Transverse colon (tissue), 4 donors: Measurements from ENCODE around the gene CRYBG1. TPM values are rescaled to one million over a fixed set of nuclear protein-coding genes. Genes with fewer than 3 reads are reported as not detected.
A peak's percentile ranks its signal among the peaks of the same experiment; 100 is the strongest.

ENCODE experiments used
- DNase-seq: peaks from one replicate; pipeline ENCODE4 v3.0.0-alpha.2; 2019
- H3K27ac ChIP-seq, 4 donors: fragments of 200-600 bp; sonication (generic); 2 replicates each; pipeline ENCODE4 v1.5.1; 2016 to 2018; ENCODE audit warnings: inconsistent platforms in 4 of 4
- H3K27me3 ChIP-seq: fragments of 200-600 bp; sonication (generic); 2 replicates; pipeline ENCODE4 v1.5.1; 2017; ENCODE audit warnings: inconsistent platforms
- H3K36me3 ChIP-seq, 4 donors: fragments of 200-600 bp; sonication (generic); 2 replicates each; pipeline ENCODE4 v1.5.1; 2017 to 2019; ENCODE audit warnings: inconsistent platforms in 4 of 4
- H3K4me1 ChIP-seq, 4 donors: fragments of 200-600 bp; sonication (generic); 2 replicates each; pipeline ENCODE4 v1.5.1; 2017 to 2020; ENCODE audit warnings: inconsistent platforms in 4 of 4
- H3K4me3 ChIP-seq, 4 donors: fragments of 200-600 bp; sonication (generic); 1 replicate in 1 of 4; 2 replicates in 3 of 4; pipeline versions ENCODE4 v1.5.1 to v1.6.1; 2017 to 2019; ENCODE audit warnings: inconsistent platforms in 4 of 4
- H3K9me3 ChIP-seq, 2 donors: fragments of 200-600 bp; sonication (generic); 2 replicates each; pipeline ENCODE4 v1.5.1; 2017 to 2019; ENCODE audit warnings: inconsistent platforms in 2 of 2
- EP300 ChIP-seq: sonication (generic); formaldehyde crosslinking; IDR thresholded peaks from one replicate; pipeline ENCODE4 v1.6.1; 2017; ENCODE audit warnings: antibody characterized with exemption, low read depth
- POLR2A ChIP-seq: fragments of 450-650 bp; IDR thresholded peaks from one replicate; pipeline ENCODE4 v1.6.1; 2016; ENCODE audit warnings: antibody characterized with exemption, mild to moderate bottlenecking, moderate library complexity
- POLR2AphosphoS5 ChIP-seq, 3 donors: sonication (generic); formaldehyde crosslinking; IDR thresholded peaks; one replicate each; pipeline ENCODE4 v1.6.1; 2016; ENCODE audit warnings: antibody characterized with exemption in 3 of 3
- WGBS, 2 donors: methylation state at CpG; one replicate each; pipeline ENCODE4 v1.1.5; 2018; ENCODE audit warnings: low coverage in 1 of 2; 5-methylcytosine and 5-hydroxymethylcytosine counted together
- in situ Hi-C, 4 donors: fragments of 200-750 bp; cut with MboI; loops; one replicate each; pipeline versions ENCODE4 v1.15.0 to v1.15.1; 2017; ENCODE audit warnings: low sequenced_read_pairs in 3 of 4, low pct_ligation_motif_present in 1 of 4, low pct_unique_long_range_greater_than_20kb in 1 of 4
- intact Hi-C: fragments of 100-400 bp; cut with DNase I; formaldehyde crosslinking; loops from one replicate; pipeline ENCODE4 v1.15.1; 2023; ENCODE audit warnings: low total_unique reads
- total RNA-seq, 4 donors: library from RNA; depleted of rRNA; stranded (reverse); fragments of >200 nt; gene quantifications; one replicate each; pipeline ENCODE4 v1.1.0, GENCODE V29; 2016
- TF ChIP-seq, protein P1 (sequence below), 5 experiments: fragments of 200-600 bp in 3 of 5; fragments of 450-650 bp in 2 of 5; sonication (generic) in 3 of 5; IDR thresholded peaks; 1 replicate in 2 of 5; 2 replicates in 3 of 5; pipeline ENCODE4 v1.5.1; 2016 to 2017; ENCODE audit warnings: antibody characterized with exemption in 5 of 5, inconsistent platforms in 3 of 5, mild to moderate bottlenecking in 2 of 5, moderate library complexity in 1 of 5

Gene CRYBG1
- total RNA-seq, 4 donors from 2014 or later = 64.3 to 112 (median 70.2) TPM

DNA sequence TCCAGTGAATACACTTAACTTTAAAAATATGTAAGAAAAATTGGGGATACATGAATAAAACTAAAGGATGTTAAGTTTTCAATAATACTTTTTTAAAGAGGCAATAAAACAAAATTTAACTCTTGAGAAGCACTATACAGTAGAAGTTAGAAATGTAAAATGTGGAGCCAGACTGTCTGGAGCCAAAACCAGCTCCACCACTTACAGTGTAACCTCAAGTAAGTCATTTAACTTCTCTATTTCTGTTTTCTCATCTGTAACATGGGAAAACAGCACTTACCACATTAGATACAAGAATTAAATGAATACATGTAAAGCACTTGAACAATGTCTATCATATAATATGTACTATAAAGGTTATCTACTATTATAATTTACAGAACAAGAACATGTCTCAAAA lies 41.7 kb upstream of the CRYBG1 start:
- peaks cover 0 to 13% (median 7%) of the 10 kb centered on the region in 4 donors for H3K36me3 ChIP-seq
- H3K4me1 ChIP-seq = peaks cover 2 to 6% (median 5%) of the 10 kb centered on the region in 4 donors
- in situ Hi-C loops (no loop called here), intact Hi-C loops (no loop called here)
- no peak overlapping the region for H3K27ac ChIP-seq
- H3K9me3 ChIP-seq = no peaks in the 10 kb centered on the region
- H3K27me3 ChIP-seq = no peaks in the 10 kb centered on the region
- DNase-seq = no peak
- TF ChIP-seq EP300 (no peak), POLR2A (no peak), POLR2AphosphoS5 (IDR thresholded peaks at IDR 0.05) (no peak)
- TF ChIP-seq, protein P1, sequence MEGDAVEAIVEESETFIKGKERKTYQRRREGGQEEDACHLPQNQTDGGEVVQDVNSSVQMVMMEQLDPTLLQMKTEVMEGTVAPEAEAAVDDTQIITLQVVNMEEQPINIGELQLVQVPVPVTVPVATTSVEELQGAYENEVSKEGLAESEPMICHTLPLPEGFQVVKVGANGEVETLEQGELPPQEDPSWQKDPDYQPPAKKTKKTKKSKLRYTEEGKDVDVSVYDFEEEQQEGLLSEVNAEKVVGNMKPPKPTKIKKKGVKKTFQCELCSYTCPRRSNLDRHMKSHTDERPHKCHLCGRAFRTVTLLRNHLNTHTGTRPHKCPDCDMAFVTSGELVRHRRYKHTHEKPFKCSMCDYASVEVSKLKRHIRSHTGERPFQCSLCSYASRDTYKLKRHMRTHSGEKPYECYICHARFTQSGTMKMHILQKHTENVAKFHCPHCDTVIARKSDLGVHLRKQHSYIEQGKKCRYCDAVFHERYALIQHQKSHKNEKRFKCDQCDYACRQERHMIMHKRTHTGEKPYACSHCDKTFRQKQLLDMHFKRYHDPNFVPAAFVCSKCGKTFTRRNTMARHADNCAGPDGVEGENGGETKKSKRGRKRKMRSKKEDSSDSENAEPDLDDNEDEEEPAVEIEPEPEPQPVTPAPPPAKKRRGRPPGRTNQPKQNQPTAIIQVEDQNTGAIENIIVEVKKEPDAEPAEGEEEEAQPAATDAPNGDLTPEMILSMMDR (IDR thresholded peaks at IDR 0.05) = no peak
- H3K4me3 ChIP-seq = no peak overlapping the region

DNA sequence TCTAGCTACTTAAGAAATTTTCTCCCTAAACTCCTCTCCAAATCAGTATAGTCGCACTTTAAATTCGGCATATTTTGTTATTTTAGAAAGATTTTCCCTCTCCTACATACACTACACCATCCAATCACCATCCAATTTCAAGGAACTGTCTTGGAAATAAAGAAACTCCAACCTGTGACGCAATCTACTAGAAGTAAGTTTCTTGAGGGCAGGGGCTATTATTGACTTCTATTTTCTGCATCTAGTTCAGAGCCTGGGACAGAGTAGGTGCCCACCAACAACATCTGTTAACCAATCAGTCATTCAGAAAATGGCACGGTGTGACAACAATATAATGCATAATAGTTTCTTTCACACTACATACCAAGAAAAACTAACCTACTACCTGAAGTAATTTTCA lies 38.6 kb upstream of the CRYBG1 start:
- H3K27ac ChIP-seq = no peak overlapping the region
- H3K27me3 ChIP-seq = no peaks in the 10 kb centered on the region
- intact Hi-C loops (no loop called here), in situ Hi-C loops (no loop called here)
- TF ChIP-seq, protein P1 (IDR thresholded peaks at IDR 0.05) = no peak
- TF ChIP-seq EP300 = no peak
- TF ChIP-seq POLR2A = no peak
- TF ChIP-seq POLR2AphosphoS5 (IDR thresholded peaks at IDR 0.05) = no peak
- H3K4me3 ChIP-seq = no peak overlapping the region
- H3K36me3 ChIP-seq = no peaks in the 10 kb centered on the region
- 95 to 97% methylated on average over 3 to 4 of the region's 4 CpGs for WGBS, 2 donors
- no peak for DNase-seq
- H3K9me3 ChIP-seq = no peaks in the 10 kb centered on the region
- H3K4me1 ChIP-seq = peaks cover 10 to 14% (median 14%) of the 10 kb centered on the region in 4 donors

DNA sequence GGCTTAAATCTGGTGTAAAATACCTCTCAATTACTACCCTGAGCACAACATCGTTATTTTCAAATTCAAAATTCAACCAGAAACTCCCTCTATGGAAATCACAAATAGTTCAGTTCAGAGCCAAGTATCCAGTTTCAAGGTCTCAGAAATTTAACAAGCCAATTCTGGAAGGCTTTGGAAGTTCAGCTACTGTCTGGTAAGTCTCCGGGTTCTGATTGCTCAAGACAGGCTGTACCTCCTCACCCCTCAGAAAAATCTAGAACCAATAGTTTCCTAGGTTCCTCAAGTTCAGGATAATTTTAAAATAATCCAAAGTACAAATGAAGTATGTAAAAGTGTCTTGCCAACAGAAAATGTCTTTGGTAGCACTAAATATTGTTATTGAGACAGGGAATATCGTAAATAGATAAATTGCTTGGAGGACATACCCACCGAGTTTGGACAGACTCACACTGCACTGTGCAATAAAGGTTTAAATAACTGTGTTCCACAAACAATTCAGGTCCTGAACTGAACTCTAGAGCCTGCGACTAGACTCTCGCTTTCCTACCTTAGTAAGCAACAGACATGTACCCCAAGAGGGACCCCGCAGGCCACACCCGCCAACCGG lies 35.7 kb upstream of the CRYBG1 start:
- H3K27me3 ChIP-seq = no peaks in the 10 kb centered on the region
- intact Hi-C loops (no loop called here), in situ Hi-C loops (loop anchor here in 3 of 4 donors (25.0 kb wide), 2 partner anchors 237 to 662 kb away; no protein-coding TSS in a partner anchor)
- WGBS, 2 donors = 4 to 11% methylated on average over 4 to 9 of the region's 9 CpGs
- H3K27ac ChIP-seq = peak overlapping the region; percentile 89 to 92 (median 90)
- no peak for TF ChIP-seq POLR2A
- TF ChIP-seq EP300 = no peak
- no peak for TF ChIP-seq POLR2AphosphoS5 (IDR thresholded peaks at IDR 0.05)
- TF ChIP-seq, protein P1 (IDR thresholded peaks at IDR 0.05) = no peak
- no peak for DNase-seq
- H3K4me3 ChIP-seq = peak overlapping the region; percentile 50 to 70 (median 66)
- H3K36me3 ChIP-seq = no peaks in the 10 kb centered on the region
- H3K9me3 ChIP-seq = no peaks in the 10 kb centered on the region
- peaks cover 10 to 14% (median 14%) of the 10 kb centered on the region in 4 donors for H3K4me1 ChIP-seq

DNA sequence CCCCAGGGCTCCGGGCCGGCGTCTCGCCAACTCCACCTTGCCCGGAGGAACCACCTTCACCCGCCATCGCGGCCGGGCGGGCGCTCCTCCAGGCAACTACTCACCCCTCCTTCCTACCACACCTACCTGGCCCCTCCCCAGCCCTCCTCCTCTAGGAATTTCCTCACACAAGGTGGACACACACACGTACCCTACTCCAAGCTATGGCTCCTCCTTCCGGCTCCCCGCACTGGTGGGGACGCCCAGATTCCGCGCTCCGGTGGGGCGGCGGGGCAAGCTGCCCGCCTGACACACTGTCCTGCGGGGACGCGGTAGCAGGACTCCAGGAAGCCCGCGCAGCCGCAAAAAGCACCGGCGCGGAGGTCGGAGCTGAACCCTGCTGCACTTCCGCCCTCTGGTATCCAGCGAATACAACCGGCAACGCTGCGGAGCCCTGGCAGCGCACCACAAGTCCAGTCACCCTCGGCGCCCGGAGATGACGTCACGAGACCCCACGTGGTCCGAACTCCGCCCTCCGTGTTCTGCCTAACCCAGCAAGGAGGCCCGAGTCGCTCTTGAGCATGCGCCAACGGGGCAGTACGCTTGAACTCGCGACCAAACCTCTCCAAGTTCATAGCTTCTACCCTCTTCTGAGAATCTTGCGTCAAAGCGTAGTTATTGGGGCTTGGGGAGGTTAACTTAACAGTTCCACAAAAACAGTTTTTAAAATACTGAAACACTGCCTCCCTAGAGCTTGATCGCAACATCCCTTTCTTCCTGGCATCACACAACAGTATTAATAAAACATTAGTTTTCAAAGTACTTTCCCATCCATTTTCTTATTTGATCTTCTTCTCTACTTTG lies 35.0 kb upstream of the CRYBG1 start, which contains the start of gene ATG5:
ATG5 (minus strand) TSS at position 425 of the 843 bp plus-strand sequence. CDS start 9,552 bp downstream, outside the sequence.
- TF ChIP-seq POLR2AphosphoS5 (IDR thresholded peaks at IDR 0.05) (peak; percentile 86 to 95 (median 94)), POLR2A (peak; percentile 96)
- TF ChIP-seq, protein P1 (IDR thresholded peaks at IDR 0.05) = no peak
- H3K36me3 ChIP-seq = no peaks in the 10 kb centered on the region
- H3K4me1 ChIP-seq = peaks cover 10 to 14% (median 14%) of the 10 kb centered on the region in 4 donors
- intact Hi-C loops = no loop called here
- in situ Hi-C loops = loop anchor here in 3 of 4 donors (25.0 kb wide), 2 partner anchors 237 to 662 kb away; no protein-coding TSS in a partner anchor
- no peaks in the 10 kb centered on the region for H3K9me3 ChIP-seq
- peak within 1 kb of the TSS; percentile 50 to 70 (median 66) for H3K4me3 ChIP-seq
- peak within 1 kb of the TSS; percentile 89 to 92 (median 90) for H3K27ac ChIP-seq
- 1 to 8% methylated on average over 3 to 36 of the region's 56 CpGs for WGBS, 2 donors
- H3K27me3 ChIP-seq = no peaks in the 10 kb centered on the region
- DNase-seq = peak; percentile 100
